Measurements from ENCODE around the gene ZNF253.
"Not testable (repeated sequence)": the region's sequence is repeated elsewhere in the genome, so short reads cannot be mapped to it uniquely, and the experiment has no call there.

ZNF253 gene

DNA sequence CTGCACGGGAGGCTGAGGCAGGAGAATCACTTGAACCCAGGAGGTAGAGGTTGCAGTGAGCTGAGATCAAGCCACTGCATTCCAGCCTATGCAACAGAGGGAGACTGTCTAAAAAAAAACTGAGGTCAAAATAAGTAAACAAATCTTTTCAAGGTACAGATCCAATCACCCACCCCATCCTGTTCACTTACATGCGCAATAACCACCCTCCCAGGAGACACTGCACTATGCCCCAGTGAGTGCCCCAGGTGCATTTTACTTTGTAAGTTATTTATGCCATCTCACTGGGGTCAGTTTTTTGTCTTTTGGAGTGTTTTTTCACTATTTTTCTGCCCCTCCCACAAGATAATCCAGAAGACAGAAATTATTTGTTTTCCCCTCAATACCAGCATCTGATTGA is 6.9 kb upstream of the ZNF253 start:
- no peaks in the 10 kb centered on the region for H3K9me3 ChIP-seq

DNA sequence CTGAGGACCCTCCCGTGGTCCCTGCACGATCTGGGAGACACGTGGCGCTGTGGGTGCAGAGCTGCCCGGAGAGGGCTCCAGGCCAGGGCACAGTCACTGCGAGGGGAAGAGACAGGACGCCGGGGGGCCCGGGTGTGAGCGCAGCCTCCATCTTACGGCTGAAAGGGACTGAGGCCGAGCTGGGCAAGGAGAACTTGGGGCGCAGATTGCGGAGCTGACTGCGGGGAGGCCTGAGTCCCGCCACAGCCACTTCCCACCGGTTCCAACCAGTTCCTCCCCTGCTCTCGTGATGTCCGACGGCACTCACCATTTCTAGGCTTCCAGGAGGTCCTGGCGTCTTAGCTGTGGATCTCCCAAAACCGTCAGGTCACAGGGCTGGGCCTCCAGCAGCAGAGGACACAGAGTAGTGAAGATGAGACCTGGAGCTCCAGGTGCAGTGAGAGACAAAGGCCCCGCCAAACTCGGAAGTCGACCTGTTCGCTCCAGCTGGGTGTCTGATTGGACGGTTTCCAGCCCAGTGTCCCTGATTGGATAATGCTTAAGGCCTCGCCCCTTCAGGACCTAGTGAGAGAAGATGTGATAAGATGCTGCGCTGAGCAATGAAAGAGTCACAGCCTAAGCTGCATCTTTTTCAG is 4.8 kb upstream of the ZNF253 start:
- H3K4me3 ChIP-seq (ENCODE audit: low read depth in 1 of 2, low read length in 1 of 2) = peak overlapping the region in 1 of 2 experiments; percentile 18
- H3K27ac ChIP-seq = no peak overlapping the region
- H3K4me1 ChIP-seq (ENCODE audit: control insufficient read depth in 1 of 2, insufficient read depth in 1 of 2, low read depth in 1 of 2, low read length in 1 of 2) = peaks cover 0 to 3% of the 10 kb centered on the region in 2 experiments
- no peaks in the 10 kb centered on the region for H3K9me3 ChIP-seq
- H3K36me3 ChIP-seq = no peaks in the 10 kb centered on the region
- H3K27me3 ChIP-seq = peaks cover 9% of the 10 kb centered on the region
- TF ChIP-seq, protein P1, sequence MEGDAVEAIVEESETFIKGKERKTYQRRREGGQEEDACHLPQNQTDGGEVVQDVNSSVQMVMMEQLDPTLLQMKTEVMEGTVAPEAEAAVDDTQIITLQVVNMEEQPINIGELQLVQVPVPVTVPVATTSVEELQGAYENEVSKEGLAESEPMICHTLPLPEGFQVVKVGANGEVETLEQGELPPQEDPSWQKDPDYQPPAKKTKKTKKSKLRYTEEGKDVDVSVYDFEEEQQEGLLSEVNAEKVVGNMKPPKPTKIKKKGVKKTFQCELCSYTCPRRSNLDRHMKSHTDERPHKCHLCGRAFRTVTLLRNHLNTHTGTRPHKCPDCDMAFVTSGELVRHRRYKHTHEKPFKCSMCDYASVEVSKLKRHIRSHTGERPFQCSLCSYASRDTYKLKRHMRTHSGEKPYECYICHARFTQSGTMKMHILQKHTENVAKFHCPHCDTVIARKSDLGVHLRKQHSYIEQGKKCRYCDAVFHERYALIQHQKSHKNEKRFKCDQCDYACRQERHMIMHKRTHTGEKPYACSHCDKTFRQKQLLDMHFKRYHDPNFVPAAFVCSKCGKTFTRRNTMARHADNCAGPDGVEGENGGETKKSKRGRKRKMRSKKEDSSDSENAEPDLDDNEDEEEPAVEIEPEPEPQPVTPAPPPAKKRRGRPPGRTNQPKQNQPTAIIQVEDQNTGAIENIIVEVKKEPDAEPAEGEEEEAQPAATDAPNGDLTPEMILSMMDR (IDR thresholded peaks at IDR 0.05) = no peak

More for the DNA sequence above, 6.9 kb upstream of the ZNF253 start:
- TF ChIP-seq, protein P1 (IDR thresholded peaks at IDR 0.05) = no peak
- H3K36me3 ChIP-seq = no peaks in the 10 kb centered on the region
- no peak overlapping the region for H3K4me3 ChIP-seq (ENCODE audit: low read depth in 1 of 2, low read length in 1 of 2)
- H3K27me3 ChIP-seq = peaks cover 9% of the 10 kb centered on the region
- H3K27ac ChIP-seq = no peak overlapping the region
- peaks cover 0 to 3% of the 10 kb centered on the region in 2 experiments for H3K4me1 ChIP-seq (ENCODE audit: control insufficient read depth in 1 of 2, insufficient read depth in 1 of 2, low read depth in 1 of 2, low read length in 1 of 2)

DNA sequence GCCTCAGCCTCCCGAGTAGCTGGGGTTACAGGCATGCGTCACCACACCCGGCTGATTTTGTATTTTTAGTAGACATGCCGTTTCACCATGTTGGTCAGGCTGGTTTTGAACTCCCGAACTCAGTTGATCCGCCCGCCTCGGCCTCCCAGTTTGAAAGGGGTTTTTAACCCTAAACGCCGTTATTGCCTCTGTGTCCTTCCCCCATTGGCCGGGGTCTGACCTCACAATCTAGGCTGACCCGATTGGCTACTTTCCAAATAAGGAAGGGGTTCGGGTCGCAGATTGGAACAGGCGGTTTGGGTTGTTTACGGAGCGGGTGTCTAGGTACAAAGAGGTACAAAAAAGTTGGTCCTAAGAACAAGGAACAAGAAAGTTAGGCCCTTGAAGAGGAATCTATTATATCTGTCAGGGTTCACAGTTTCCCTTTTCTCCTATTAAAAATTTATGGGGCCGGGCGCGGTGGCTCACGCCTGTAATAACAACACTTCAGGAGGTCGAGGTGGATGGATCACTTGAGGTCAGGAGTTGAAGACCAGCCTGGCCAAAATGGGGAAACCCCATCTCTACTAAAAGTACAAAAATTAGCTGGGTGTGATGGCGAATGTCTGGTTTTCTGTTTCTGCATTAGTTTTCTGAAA is 1.0 kb downstream of the ZNF253 start:
- Histone ChIP-seq H3K4me1 (ENCODE audit: control insufficient read depth in 1 of 2, insufficient read depth in 1 of 2, low read depth in 1 of 2, low read length in 1 of 2) (peaks cover 10 to 12% of the 10 kb centered on the region in 2 experiments), H3K4me3 (ENCODE audit: low read depth in 1 of 2, low read length in 1 of 2) (peak overlapping the region; percentile 76 to 89), H3K27ac (peak overlapping the region; percentile 86), H3K27me3 (no peaks in the 10 kb centered on the region), H3K9me3 (no peaks in the 10 kb centered on the region), H3K36me3 (no peaks in the 10 kb centered on the region)
- TF ChIP-seq, protein P1 (IDR thresholded peaks at IDR 0.05) = no peak

DNA sequence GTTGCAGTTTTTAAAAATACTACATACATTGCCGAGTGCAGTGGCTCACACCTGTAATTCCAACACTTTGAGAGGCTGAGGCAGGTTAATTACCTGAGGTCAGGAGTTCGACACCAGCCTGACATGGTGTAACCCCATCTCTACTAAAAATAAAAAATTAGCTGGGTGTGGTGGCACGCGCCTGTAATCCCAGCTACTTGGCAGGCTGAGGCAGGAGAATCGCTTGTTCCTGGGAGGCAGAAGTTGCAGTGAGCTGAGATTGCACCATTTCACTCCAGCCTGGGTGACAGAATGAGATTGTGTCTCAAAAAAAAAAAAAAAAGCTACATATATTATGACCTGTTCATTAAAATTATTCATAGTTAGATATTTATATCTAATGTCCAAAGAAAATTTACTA is 4.4 kb downstream of the ZNF253 start:
- not testable (repeated sequence) for H3K27ac ChIP-seq; H3K4me3 ChIP-seq (ENCODE audit: low read depth in 1 of 2, low read length in 1 of 2); H3K36me3 ChIP-seq; H3K27me3 ChIP-seq
- H3K9me3 ChIP-seq = peaks cover 13% of the 10 kb centered on the region
- H3K4me1 ChIP-seq (ENCODE audit: control insufficient read depth in 1 of 2, insufficient read depth in 1 of 2, low read depth in 1 of 2, low read length in 1 of 2) = peaks cover 10 to 12% of the 10 kb centered on the region in 2 experiments

DNA sequence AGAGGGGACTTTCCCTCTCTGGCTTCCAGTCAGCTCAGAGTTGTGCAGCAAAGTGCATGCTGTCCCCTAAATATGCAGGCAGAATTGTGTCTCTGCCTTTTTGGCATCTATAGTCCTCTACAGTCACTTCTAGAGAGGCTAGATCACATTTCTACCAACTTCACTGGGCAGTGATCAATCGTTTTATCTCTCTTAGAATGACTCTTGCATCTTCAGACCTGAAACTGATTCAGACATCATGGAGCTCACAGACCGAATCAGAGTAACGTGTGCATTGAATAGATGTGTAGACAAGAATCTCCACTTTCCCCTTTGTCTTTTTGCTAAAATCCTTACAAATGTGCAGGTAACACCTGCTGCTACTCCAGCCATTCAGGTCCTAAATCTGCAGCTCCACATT is 6.2 kb downstream of the ZNF253 start:
- H3K9me3 ChIP-seq = peaks cover 13% of the 10 kb centered on the region
- no peaks in the 10 kb centered on the region for H3K27me3 ChIP-seq
- TF ChIP-seq, protein P1 (IDR thresholded peaks at IDR 0.05) = no peak
- no peaks in the 10 kb centered on the region for H3K36me3 ChIP-seq
- H3K4me1 ChIP-seq (ENCODE audit: control insufficient read depth in 1 of 2, insufficient read depth in 1 of 2, low read depth in 1 of 2, low read length in 1 of 2) = peaks cover 5 to 6% of the 10 kb centered on the region in 2 experiments
- H3K27ac ChIP-seq = no peak overlapping the region
- H3K4me3 ChIP-seq (ENCODE audit: low read depth in 1 of 2, low read length in 1 of 2) = no peak overlapping the region

GRCh38 chr19:19873381-19873780 is 7.7 kb downstream of the ZNF253 start:
- Histone ChIP-seq H3K4me1 (ENCODE audit: control insufficient read depth in 1 of 2, insufficient read depth in 1 of 2, low read depth in 1 of 2, low read length in 1 of 2) (no peaks in the 10 kb centered on the region), H3K9me3 (peaks cover 13% of the 10 kb centered on the region), H3K27me3 (no peaks in the 10 kb centered on the region), H3K27ac (no peak overlapping the region), H3K36me3 (no peaks in the 10 kb centered on the region), H3K4me3 (ENCODE audit: low read depth in 1 of 2, low read length in 1 of 2) (no peak overlapping the region)
- TF ChIP-seq, protein P1 (IDR thresholded peaks at IDR 0.05) = no peak

All from neutrophil (primary cell).